Fibroblast of skin of left quadriceps (primary cell): ENCODE measurements around the gene BAZ2B.
"Not testable (repeated sequence)": the region's sequence is repeated elsewhere in the genome, so short reads cannot be mapped to it uniquely, and the experiment has no call there.

Experiments used
- DNase-seq, 2 experiments: peaks; one replicate each; pipeline ENCODE4 v3.0.0-alpha.2; 2013; ENCODE audit warnings: low read depth in 2 of 2

Gene BAZ2B

DNA sequence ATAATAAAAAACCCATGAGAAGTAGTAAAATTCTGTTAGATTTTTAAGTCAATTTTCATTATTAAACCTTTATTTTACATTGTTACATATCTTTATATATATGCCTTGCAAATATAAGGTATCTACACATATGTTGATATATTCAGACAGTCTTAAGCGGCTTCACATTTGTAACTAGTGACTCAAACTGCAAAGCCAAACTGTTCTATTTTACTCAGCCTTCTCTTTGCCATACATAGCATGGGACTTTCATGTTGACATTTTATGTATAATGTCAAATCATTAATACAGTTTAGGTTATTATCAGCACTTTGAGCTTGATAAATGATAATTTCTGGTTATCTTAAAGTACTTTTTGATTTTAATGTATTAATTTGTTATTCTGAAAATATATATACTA, 204.9 kb downstream of the BAZ2B start:
- no peak for DNase-seq

DNA sequence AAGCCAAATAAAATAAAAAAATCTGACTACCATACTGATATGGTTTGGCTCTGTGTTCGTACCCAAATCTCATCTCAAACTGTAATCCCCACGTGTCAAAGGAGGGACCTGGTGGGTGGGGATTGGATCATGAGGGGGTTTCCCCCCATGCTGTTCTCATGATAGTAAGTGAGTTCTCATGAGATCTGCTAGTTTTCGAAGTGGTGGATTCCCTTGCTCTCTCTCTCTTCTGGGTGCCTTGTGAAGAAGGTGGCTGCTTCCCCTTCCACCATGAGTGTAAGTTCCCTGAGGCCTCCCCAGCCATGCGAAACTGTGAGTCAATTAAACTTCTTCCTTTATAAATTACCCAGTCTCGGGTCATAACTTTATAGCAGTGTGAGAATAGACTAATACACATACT, 206.1 kb downstream of the BAZ2B start:
- DNase-seq, result no peak

DNA sequence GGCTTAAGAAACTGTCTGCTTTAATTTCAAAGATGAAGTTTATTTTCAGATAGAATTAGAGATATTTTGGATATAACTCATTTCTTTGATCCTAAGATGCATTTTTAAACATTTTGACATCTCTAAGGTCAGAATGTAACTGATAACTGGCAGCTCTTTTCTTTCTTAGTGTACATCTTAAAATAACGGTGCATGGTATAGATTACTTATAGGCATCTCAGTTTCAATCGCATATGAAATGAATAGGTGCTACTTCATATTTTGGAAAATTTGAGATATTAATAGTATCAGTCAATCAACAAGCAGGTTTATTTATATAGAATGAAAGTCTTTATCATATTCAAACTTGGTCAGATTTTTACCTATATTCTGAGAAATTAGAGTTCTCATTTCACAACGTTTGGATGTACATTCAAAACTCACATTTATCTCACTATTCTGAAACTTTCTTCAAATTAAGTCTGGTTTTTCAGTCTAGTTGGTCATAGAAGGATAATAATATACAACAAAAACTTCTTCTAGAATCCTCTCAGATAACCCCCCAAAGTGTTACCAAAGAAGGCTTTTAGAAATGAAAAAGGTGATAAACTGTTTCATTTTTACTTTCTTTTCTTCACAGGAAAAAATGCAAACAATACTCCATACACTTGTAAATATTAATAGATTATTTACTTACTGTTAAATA, 207.1 kb downstream of the BAZ2B start:
- DNase-seq, result no peak

DNA sequence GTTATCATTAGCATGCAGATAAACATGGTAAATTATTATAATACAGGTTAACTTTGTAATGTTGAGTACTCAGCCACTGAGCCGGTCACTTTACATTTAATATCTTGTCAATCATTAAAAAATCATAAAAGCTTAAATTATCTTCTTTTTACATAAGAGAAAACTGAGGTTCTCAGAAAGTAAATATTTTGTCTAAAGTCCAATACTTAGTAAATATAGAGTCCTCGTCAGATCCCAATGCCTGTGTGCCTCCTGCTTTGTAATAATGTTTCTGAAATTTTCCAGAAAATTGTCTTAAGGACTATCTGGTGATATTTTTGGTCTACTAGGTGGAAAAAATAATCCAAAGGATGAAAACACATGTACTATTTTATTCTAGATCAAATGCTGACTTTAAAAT, 213.6 kb downstream of the BAZ2B start:
- no peak for DNase-seq

DNA sequence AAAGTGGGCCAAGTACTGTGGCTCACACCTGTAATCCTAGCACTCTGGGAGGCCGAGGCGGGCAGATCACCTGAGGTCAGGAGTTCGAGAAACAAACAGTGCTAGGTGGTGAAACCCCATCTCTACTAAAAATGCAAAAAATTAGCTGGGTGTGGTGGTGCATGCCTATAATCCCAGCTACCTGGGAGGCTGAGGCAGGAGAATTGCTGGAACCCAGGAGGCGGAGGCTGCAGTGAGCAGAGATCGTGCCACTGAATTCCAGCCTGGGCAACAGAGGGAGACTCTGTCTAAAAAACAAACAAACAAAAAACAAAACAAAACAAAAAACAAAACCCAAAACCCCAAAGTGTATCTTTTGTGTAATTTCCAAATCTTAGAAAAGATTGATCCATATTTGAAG, 214.2 kb downstream of the BAZ2B start:
- not testable (repeated sequence) for DNase-seq

DNA sequence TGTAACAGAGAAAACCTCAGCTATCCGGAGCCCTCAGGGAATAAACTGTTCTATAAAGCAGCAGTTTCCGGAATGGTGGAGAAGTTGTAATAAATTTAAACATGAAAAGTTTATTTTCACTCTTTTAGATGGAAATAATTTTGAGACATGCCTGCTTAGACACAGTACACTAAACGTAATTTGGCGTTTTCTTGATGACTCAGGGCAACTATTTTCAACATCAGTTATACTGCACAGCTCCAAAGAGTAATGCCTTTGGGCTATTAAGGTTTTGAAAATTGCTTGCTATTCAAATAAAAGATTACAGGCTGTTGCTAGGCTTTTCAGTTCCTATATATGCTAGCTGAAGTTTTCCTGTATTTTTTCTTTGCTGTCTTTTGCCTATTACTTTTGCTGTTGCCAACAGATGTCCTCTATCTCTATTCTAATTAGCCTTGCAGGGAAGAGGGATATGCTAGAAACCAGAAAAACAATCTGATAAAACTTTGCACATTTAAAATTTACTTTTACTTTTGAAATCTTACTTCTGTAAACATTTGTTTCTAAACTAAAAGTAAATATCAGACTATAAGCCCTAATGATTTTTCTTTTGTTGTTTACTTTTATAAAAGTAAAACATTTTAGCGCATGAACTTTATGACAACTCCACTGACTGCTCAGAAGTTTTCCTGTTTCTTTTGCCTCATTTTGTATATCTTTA, 216.5 kb downstream of the BAZ2B start:
- DNase-seq, result no peak

DNA sequence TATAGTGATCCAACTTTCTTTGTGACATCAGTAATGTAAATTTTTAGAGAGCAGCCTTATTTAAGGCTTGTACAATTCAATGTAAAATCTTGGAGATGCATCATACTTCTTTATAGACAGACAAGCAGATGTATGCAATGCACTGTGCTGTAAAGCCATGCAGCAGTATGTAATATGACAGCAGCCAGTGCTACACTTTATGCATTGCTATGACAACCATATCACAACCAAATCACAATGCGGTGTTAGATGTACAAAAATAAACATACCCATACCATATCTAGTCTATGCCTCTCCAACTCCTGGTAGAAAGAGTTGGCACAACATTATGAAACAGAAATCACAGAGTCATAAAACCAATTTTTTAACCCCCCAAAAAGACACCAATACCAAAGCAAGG, 219.5 kb downstream of the BAZ2B start:
- DNase-seq, result no peak

DNA sequence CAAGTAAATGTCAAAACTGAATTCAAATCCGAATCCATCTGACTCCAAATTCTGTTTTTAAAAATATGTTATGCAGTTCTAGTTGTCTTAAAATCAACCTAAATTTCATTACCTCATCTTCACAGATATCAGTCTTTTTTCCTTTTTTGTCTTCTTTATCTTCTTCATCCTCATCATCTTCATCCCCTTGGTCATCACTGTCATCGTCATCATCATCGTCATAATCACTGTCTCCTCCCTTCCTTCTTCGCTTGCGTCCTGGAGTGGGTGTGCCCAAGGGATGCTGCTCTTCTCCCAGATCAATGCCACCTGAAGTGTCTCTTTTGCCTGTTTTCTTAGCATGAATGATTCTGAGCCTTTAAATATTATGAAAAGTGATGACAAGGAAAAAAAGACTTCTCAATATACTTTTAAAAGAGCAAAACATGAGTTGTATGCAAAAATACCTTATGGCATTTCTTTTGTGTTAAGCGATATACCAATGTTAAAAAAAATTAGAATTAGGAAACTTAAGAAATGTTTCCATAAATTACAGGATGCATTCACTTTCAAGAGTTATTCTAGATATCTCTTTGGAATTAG, 233.8 kb downstream of the BAZ2B start:
- DNase-seq, result no peak

DNA sequence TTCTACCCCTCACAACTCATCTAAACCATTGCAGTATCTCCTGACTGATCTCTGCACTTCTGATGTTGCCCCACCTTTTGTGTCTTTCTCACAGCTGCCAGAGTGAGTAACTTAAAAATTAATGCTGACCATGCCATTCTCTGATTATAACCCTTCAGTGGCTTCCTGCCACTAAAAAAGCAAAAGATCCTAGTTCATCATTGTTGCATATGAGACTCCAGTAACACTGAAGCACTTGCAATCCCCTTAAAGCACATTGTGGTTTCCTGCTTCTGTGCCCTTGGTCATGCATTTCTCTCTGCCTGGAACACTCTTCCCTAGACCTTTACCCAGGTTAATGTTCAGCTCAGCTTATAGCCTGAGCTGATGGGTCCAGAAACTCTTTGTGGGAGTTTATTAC, 234.8 kb downstream of the BAZ2B start:
- DNase-seq, result no peak

DNA sequence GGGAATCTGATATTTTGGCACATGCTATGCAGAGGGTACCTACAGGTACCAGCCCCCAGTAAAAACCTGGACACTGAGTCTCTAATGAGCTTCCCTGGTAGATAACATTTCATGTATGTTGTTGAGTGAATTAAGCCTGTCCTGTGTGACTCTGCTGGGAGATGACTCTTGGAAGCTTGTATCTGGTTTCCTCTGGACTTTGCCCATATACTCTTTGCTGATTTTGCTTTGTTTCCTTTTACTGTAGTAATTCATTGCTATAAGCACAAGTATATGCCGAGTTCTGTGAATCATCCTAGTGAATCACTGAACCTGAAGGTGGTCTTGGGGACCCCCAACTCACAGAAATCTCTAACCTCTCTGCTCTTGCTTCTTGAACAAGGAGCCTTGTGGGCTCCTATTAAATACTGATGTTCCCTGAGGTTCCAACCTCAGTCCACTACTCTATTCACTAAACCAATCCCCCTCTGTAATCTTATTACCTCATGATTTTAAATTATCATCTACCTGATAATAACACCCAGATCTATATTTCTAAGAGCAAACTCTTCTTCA, 235.6 kb downstream of the BAZ2B start:
- DNase-seq, result no peak

DNA sequence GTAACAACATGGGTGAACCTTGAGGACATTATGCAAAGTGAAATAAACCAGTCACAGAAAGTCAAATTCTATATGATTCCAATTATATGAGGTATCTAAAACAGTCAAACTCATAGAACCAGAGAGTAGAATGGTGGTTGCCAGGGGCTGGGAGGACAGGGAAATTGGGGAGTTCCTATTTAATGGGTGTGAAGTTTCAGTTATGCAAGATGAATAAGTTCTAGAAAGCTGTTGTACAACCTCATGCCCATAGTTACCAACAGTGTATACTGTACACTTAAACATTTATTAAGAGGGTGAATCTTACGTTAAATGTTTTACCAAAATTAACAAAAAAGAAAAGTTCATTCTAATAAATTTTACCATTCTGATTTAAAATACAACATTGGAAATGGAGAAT, 237.2 kb downstream of the BAZ2B start:
- no peak for DNase-seq

DNA sequence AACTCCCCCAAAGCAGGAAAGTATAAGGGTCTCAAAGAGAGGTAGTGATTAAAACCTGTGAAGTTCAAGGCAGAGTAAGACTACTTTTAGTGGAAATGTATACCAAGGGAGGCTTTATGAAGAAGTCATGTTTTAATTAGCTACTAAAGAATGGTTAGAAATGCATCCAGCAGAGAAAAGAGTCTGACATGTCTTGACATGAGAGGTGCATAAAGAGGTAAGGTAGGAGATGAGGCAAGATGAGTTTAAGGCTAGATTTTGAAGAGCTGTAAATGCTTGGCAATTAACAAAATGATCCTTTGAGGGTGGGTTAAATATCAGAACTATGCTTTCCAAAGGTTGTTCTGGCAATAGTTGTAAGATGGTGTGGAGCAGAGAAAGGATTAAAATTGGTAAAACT, 241.1 kb downstream of the BAZ2B start:
- no peak for DNase-seq

DNA sequence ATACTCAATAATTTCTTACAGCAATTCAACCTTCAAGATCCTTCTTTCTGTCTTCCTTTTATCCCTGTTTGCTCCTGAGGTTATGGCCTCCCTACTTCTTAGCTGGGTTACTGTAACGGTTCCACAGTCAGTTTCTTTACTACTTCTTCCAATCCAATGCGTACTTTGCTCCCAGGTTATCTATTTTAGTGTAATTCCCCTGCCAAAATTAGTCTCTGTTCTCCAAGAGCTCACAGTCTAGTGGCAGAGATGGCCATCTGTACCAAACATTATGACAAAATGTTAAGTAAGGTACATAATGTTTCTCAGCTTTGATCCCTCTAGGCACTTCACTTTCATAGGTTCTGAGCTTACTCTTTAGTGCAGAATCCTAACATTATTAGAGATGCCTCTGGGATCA, 244.8 kb downstream of the BAZ2B start:
- no peak for DNase-seq

DNA sequence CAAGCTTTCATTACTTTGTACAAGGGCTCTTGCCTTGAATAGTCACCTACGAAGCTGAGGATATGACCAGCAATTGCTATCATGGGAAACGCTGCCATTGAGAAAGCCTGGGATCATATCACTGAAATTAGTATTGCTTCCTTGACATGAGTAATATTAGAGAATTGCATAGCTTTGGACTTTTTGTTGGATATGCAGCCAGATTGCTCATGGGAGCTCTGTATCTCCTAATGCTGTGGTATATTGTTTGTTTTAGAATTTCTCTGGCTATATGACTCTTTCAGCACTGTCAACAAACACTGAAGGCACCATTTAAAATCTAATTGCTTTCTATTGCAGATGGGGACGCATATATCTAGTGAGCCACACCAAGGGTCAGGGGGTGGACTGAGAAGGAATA, 249.8 kb downstream of the BAZ2B start:
- no peak for DNase-seq

DNA sequence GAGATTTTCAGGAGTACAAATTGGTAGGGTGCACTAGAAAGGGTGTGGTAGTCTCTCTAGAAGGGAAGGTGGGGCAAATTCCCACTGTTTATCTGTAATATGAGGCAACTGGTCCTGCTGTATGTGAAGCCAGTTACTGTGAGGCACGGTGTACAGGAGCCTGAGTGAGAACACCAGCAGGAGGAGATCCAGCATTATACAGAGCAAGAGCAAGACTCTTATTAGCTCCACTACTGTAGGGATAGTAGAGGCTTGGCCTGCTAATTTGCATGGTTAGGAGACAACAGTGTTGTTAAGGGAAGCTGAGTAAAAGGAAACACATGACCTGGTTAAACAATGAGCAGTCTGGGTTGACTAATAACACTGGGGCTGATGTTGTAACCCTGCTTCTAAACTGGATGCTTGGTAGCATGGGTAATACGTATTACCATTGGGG, 253.5 kb downstream of the BAZ2B start:
- no peak for DNase-seq

DNA sequence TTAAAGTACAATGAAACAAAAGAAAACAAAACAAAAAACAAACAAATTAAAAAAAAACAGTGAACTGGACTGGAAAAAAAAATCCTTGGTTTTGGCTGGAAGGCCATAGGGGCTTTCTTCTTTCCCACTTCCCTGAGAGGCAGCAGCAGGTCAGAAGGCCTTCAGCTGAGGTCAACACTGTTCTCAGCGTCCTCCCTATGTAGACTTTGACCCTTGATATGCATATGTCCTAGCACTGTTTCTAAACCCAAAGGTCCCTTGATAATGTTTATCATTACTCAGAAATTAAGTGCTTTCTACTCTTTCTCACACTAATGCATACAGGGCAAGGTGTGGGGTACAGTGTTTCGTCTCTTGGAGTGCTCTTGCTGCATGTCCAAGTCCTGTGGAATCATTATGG, 254.3 kb downstream of the BAZ2B start:
- no peak for DNase-seq

DNA sequence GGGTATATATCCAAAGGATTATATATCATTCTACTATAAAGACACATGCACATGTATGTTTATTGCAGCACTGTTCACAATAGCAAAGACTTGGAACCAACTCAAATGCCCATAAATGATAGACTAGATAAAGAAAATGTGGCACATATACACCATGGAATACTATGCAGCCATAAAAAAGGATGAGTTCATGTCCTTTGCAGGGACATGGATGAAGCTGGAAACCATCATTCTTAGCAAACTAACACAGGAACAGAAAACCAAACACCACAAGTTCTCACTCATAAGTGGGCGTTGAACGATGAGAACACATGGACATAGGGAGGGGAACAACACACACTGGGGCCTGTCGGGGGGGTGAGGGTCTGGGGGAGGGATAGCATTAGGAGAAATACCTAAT, 254.7 kb downstream of the BAZ2B start:
- DNase-seq, result not testable (repeated sequence)

DNA sequence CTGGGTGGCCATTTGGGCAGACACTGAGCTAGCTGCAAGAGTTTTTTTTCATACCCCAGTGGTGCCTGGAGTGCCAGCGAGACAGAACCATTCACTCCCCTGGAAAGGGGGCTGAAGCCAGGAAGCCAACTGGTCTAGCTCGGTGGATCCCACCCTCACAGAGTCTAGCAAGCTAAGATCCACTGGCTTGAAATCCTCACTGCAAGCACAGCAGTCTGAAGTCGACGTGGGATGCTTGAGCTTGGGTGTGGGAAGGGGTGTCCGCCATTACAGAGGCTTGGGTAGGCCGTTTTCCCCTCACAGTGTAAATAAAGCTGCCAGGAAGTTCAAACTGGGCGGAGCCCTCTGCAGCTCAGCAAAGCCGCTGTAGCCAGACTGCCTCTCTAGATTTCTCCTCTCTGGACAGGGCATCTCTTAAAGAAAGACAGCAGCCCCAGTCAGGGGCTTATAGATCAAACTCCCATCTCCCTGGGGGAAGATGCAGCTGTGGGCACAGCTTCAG, 260.2 kb downstream of the BAZ2B start:
- DNase-seq, result no peak

DNA sequence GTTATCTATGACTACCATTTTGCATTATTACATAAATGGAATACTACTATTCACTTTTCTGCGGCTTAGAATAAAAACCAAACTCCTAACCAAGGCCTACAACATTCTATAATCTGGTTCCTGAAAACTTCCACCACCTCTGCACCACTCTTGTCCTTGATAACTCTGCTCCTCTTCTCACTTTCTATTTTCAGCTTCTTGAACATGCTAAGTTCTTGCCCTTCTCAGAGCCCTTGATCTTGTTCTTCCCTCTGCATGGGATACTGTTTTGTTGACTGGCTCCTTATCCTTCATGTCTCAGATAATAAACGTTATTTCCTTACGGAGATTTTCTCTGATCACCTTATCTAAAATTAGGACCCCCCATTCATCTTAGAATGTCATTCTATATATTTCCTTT, 264.4 kb downstream of the BAZ2B start:
- no peak for DNase-seq

DNA sequence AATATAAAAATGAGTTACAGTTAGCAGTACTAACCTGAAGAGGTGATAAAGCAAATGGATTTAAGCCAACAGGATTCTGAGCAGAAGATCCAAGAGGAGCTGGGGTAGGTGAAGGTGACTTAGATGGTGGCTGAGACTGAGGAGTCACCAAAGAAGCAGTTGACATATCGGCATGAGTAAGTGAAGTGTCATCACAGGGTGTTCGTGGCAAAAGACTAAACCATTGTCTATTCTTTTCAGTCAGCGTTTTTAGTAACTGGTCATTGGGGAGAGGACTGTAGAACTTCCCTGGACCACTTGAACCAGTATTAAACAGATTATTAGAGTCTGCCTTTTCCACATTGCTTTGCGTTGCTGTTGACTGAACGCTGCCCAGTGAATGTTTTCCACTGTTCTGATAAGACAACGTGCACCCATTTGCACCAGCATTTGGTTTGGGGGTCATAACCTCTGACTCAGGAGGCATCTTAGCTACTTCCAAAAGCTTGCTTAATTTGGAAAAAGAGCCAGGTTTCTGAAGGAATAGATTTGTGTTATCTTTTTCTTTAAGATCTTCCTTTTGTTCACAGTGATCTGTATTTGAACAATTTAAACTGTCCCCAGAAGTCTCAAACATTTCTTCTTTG, 266.6 kb downstream of the BAZ2B start:
- DNase-seq, result no peak

DNA sequence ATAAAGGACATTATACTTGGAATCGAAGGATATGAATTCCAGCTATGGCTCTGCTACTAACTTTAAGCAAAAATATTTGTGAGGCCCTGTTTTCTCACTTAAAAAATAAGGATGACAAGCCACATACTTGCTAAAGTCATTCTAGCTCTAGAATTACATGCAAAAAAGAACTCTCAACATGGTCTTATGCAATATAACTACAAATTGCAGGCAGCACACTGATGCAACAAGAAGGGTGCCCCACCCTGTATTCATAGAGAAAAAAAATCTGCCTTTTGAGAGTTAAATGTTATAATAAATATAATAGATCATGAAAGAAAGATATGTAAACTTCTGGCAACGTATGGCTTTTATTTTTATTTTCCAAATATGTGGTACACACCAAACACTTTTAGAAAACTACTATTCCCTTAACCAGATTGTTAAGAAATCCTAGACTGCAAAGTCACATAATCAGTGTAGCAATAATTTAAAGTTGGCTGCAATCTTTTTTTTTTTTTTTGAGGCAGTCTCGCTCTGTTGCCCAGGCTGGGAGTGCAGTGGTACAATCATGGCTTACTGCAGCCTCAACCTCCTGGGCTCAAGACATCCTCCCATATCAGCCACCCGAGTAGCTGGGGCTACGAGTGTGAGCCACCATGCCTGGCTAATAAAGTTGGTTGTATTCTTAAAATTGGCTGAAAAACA, 289.6 kb downstream of the BAZ2B start:
- peak; percentile 29 to 33 for DNase-seq

DNA sequence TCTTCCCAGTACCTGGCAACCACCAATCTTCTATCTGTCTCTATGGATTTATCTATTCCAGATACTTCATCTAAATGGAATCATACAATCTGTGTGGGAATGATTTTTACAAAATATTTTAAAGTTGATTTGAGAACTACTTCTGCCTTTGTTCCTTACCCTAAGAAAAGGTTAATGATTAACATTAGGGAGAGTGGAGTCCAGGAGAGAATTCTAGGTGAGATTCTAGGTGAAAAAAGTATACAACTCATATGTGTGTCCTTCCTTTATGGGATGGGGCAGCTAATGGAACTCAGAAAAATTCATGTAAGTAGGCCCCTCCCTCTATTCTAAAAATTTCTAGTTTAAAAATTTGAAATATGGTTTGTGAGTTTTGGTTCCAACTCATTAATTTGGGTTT, 293.9 kb downstream of the BAZ2B start:
- DNase-seq, result no peak
